Fibroblast of skin of scalp (primary cell): ENCODE results near the gene SCAPER.
"Not testable (repeated sequence)": the region's sequence is repeated elsewhere in the genome, so short reads cannot be mapped to it uniquely, and the experiment has no call there.

ENCODE experiments used
- DNase-seq: peaks from one replicate; pipeline ENCODE4 v3.0.0-alpha.2; 2013

Gene SCAPER

DNA sequence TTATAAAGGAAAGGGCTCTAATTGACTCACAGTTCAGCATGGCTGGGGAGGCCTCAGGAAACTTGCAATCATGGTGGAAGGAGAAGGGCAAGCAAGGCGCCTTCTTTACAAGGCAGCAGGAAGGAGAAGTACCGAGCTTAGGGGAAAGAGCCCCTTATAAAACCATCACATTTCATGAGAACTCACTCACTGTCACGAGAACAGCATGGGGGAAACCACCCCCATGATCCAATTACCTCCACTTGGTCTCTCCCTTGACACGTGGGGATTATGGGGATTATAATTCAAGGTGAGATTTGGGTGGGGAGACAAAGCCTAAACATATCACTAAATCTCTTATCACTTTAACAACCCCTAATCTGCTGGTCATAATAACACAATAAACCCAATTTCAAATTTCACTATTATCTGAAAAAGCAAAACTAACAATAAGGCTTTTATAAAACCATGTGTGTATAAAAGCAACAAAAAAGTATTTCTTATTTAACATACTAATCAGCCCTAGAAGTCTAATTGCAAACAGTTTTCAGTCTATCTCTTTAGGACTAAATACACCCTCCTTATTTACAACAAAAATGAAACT lies 43.2 kb downstream of the SCAPER start:
- no peak for DNase-seq

DNA sequence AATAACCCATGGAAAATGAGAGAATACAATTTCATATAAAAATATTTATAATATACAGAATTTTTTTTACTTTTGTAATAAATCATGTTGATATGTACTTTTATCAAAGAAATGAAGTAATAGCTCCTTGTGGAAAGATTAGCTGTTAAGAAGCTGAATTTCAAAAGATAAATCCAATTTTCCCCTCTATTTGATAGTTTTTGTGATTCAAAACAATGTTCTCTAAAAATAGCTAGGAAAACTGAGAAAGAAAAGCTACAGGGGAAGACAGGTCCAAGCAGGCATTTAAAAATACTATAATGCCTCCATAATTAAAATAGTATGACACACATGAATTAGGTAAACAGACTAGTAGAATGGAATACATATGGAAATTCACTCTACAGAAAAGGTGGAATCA lies 44.9 kb downstream of the SCAPER start:
- DNase-seq, result no peak

DNA sequence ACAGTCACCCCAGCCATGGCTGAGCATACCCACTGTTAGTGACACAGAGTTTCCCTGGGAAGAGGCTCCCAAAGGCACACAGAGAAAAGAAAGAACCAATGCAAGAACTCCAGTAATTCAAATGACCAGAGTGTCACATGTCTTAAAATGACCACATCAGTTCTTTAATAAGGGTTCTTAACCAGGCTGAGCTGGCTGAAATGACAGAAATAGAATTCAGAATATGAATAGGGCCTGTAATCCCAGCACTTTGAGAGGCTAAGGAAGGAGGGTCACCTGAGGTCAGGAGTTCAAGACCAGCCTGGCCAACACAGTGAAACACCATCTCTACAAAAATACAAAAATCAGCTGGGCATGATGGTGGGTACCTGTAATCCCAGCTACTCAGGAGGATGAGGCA lies 54.8 kb downstream of the SCAPER start:
- not testable (repeated sequence) for DNase-seq

DNA sequence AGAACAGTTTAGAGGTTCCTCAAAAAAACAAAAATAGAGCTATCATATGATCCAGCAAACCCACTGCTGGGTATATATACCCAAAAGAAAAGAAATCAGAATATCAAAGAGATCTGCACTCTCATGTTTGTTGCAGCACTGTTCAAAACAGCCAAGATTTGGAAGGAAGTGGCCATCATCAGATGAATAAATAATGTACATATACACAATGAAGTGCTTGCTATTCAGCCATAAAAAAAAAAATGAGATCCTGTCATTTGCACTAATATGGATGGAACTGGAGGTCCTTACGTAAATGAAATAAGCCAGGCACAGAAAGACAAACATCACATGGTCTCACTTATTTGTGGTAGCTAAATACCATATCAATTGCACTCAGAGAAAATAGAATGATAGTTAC lies 58.4 kb downstream of the SCAPER start:
- no peak for DNase-seq

DNA sequence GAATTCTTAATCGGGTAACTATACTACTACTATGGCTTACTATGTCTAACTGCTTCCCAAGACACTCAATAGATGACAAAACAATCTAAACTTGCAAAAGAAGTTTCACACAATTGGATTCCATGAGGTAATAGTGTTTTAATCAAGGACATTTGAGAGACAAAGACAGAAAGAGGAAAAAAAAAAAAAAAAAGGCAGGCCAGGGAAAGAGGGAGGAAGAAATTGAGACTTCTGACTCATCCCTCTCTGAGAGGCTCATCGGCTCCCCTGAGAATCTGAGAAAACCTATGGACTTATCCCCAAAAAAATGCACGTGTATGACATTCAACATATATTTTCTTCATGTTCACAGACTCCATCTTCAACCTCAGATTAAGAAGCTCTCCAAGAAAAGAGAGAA lies 61.0 kb downstream of the SCAPER start:
- peak; percentile 51 for DNase-seq

DNA sequence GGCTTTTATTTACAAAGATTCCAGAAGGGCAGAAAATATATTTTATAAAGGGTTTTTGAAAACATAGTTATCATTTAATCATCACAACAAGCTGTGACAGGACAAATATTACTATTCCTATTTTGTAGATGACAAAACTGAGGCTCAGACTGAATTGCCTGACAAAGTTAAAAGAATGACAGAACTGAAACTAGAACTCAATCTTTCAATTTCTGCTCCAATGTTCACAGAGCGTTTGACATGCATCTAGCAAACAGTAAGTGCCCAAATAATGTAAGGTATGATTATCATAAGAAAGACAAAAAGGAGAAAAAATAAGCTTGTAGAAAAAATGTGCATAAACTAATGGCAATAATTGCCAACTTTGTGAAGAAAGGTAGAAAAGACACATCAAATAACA lies 61.9 kb downstream of the SCAPER start:
- DNase-seq, result no peak

DNA sequence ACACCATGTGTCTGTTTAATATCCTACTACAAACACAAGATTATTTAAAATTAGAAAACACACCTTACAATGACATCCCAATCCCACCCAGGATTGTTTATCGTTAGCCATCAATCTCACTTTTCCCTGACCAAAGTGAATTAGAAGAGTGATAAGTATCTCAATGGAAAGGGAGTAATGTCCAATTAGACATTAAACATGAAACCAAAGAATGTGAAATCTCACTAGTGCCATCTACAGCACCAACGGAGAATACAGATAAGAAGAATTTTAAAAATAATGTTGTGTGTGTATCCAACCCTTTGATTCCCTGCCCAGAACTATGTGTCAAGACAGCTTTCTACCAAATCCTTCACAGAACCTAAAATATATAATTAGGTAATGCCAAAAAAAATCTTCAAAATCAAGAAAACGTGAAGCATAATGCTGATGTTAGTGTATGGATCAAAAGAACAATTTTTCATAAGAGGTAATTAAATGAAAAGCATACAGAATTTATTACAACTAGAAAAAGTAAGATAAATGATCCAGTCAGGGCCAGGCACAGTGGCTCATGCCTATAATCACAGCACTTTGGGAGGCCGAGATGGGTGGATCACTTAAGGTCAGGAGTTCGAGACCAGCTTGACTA lies 64.2 kb downstream of the SCAPER start:
- DNase-seq, result peak; percentile 47

DNA sequence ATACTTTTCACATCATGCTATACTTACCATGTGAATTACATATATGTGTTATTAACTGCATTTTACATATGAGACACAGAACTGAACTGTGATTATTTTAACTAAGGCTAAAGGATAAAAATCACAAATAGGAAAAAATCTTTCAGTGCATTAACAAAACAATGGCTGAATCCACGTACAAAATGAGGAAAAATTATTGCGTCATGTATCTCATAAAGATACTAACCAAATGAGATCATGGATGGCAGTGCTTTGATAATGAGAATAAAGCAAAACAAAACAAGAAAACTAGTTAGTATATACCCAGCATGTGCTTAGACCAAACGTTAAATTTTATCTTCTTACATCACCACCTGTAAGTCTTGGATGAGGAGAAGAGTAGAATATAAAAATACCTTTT lies 66.0 kb downstream of the SCAPER start:
- no peak for DNase-seq

DNA sequence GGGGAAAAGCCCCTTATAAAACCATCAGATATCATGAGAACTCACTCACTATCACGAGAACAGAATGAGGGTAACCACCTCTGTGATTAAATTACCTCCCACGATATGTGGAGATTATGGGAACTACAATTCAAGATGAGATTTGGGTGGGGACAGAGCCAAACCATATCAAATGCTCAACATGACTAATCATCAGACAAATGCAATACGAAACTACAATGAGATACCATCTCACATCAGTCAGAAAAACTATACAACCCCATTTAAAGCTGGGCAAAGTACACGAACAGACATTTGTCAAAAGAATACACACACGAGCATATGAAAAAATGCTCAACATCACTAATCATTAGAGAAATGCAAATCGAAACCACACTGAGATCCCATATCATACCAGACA lies 67.7 kb downstream of the SCAPER start:
- no peak for DNase-seq

DNA sequence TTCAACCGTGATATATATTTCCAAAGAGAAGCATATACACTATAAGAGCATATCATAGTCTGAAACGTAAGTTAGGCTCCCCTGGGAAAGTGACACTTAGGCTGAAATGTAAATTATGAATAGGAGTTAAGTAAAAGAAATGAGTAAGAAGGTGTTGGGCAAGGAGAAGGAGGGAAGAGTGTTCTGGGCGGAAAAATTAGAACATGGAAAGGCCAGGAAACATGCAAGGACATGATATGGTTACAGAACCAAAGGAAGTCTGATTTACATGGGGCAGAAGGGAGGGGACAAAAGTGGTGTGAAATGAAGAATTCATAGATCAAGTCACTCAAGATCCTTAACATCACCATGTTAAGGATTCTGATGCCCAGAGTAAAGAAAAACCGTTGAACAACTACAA lies 75.2 kb downstream of the SCAPER start:
- DNase-seq, result no peak

DNA sequence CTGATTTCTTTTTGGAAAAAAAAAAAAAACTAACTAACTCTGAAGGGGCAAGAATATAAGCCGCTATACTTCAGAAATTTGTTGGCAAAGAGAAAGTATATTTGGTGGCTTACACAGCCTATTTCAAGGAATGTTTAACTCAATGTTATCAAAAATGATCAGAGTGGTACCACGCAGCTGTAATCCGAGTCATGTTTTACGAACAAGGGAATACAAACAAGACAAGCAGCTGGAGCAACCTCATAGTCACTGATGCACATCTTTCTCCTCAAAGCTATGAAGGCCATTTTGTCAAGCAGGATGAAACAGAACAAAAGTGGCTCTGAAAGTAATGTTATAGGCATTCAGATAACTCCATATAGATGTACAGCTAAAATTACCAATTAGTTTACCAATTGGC lies 81.2 kb downstream of the SCAPER start:
- DNase-seq, result no peak

DNA sequence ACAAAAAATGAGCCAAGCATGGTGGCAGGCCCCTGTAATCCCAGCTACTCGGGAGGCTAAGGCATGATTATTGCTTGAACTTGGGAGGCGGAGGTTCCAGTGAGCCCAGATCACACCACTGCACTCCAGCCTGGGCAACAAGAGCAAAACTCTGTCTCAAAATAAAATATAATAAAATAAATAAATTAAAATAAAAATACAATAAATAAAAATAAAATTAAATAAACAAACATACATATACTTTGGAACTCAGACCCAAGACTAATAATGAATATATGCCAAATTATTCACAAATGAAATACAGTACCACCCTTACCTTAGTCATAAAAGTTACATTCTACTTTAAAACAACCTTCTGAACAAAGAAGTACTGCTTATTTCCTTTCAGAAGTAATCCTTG lies 81.8 kb downstream of the SCAPER start:
- DNase-seq, result no peak

DNA sequence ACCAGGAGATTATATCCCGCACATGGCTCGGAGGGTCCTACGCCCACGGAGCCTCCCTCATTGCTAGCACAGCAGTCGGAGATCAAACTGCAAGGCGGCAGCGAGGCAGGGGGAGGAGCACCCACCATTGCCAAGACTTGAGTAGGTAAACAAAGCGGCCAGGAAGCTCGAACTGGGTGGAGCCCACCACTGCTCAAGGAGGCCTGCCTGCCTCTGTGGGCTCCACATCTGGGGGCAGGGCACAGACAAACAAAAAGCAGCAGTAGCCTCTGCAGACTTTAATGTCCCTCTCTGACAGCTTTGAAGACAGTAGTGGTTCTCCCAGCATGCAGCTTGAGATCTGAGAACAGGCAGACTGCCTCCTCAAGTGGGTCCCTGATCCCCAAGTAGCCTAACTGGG lies 86.2 kb downstream of the SCAPER start:
- not testable (repeated sequence) for DNase-seq

DNA sequence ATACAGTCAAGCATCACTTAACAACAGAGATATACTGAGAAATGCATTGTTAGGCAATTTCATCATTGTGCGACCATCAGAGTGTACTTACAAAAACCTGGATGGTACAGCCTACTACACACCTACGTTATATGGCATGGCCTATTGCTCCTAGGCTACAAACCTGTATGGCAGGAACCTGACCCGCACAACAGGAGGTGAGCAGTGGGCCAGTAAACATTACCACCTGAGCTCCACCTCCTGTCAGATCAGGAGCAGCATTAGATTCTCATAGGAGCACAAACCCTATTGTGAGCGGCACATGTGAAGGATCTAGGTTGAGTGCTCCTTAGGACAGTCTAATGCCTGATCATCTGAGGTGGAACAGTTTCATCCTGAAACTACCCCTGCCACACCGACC lies 89.7 kb downstream of the SCAPER start:
- DNase-seq, result no peak

DNA sequence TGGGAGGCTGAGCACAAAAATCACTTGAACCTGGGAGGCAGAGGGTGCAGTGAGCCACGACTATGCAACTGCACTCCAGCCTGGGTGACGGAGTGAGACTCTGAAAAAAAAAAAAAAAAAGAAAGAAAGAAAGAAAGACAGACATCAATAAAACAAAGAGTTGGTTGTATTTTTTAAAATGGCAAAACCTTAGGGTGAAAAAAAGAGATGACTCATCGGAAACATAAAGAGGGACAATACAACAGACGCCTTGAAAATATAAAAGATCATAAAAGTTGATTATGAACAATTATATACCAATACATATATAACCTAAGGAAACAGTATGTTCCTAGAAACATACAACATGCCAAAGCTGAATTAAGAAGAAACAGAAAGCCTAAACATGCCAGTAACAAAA lies 92.8 kb downstream of the SCAPER start:
- no peak for DNase-seq

DNA sequence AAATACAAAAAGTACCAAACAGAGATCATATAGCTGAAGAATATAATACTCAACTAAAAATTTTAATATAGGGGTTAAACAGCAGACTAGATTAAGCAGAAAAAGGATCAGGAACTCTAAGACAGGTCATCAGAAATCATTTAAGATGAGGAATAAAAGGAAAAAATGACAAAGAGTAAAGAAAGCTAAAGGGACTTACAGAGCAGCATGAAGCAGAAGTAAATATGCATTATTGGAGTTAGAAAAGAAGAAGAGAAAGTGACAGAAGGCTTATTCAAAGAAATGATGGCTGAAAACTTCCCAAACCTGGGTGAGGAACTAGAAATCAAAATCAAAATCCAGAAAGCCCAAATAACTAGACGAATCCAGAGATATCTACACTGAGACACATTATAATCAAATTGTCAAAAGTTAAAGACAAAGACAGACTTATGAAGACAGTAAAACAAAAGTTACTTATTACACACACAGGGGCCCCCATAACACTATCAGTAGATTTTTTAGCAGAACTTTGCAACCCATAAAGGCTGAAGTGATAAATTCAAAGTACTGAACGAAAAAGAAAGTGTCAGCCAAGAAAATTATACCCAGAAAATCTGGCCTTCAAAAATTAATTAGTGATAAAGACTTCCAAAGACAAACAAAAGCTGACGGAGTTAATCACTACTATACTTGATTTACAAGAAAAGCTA lies 95.6 kb downstream of the SCAPER start:
- no peak for DNase-seq

DNA sequence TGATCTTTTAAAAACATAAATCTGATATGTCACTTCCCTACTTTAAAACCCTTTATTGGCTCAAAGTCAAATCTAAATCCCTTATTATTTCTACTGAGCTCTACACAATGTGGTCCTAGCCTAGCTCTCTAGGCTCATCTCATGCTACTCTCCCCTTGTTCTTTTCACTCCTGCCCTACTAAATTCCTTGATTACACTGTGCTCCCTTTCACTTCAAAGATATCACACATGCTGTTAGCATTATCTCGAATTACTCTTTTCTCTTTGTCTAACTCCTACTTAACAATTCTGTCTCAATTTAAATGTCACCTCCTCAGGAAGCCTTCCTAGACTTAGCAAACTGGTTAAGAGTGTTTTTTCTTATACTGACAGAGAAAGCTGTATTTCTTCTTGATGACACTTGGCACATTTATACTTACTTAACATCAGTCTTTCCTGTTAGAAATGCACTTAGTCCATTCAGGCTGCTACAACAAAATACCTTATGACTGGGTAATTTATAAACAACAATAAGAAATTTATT lies 102.0 kb downstream of the SCAPER start:
- no peak for DNase-seq

DNA sequence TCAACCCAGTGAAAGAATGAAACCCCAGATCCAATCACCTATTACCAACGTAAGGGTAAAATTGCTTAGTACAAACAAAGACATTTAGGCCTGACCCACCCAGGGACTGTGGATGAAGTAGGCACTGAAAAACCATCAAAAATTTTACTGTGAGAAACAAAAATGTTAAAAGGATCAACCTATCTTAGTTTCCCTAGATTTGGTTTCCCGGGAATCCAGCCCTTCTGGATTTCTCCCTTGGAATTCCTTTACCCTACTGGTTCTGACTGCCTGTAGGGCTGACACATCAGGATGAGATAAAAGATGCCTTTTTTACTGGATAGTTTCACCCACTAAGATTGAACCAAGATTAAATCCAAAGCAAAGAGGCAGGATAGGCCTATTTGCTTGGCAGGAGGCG lies 102.7 kb downstream of the SCAPER start:
- no peak for DNase-seq

DNA sequence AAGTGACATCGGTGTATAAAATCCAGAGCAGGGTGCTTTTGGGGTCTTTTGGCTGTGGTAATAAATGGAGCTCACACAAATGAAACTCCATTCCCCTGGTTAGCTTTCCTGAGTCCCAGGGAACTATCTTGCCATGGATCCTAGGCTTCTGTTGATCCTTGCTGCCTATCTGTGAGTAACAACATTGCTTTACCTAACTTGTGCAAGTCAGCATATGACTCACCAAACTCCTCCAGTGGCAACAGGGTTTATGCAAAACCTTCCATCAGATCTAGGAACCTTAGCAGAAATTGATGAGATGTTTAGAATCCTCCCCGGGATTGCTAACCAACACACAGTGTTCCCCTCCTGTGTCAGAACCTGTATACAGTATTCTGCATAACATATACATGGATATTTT lies 105.4 kb downstream of the SCAPER start:
- no peak for DNase-seq

DNA sequence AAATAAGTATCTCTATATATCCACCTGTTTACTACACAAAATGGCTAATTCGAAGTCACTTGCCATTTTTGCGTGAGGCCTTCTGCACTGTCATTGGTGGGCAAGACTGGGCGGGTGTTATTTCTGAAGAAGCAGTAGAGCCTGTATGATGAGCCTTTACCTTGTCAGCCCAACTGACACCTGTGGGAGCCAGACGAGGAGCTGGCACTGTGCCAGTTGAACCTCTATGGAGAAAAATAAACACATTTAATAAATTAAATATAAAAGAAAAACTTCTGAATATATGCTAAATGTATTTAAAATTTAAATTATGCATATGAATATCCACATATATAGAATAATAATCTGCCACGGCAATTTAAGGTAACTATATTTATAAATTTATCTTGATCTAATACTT lies 109.9 kb downstream of the SCAPER start:
- no peak for DNase-seq

DNA sequence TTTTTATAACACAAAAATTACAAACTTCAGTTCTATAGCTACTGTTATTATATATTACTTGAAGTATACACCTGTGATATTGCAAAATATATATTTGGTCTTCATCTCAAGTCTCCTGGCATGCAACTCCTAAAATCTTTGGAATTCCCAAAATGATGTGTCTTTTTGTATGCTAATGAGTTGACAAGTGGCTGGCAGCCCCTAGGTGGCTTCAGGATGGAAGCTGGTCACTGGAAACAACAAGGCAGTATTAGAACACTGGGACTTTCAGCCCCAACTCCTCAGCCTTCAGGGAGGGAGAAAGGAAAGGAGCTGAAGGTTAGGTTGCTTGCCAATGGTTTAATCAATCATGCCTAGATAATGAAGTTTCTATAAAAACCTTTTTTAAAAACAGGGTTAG lies 112.0 kb downstream of the SCAPER start:
- no peak for DNase-seq

DNA sequence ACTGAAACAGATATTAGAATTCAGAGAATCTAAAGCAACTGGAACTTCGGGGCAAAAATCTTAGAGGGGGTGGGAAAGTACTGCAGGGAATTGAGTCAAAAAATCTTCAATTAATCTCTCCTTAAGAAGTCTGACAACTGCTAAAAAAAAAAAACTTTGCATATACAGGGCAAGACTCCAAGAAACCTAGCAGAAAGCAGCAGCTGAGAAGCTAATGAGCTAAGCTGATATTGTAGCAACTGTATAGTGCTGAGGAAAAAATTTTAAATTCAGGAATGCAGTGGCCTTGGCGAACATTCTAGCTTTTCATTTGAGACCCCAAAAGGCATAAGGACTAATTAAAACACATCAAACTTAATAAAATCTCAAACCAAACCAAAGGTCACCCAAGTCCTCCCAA lies 113.6 kb downstream of the SCAPER start:
- no peak for DNase-seq

DNA sequence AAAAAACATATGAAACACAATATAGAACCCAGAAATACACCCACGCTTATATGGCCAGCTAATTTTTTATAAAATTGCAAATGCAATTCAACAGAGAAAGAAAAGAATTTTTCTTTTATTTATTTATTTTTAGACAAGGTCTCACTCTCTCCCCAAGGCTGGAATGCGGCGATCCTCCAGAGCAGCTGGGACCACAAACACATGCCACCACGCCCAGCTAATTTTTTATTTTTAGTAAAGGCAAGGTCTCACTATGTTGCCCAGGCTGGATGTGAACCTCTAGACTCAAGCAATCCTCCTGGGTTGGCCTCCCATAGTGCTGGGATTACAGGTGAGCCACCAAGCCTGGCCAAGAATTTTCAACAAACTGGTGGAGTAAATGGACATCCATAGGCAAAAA lies 117.9 kb downstream of the SCAPER start:
- DNase-seq, result no peak

DNA sequence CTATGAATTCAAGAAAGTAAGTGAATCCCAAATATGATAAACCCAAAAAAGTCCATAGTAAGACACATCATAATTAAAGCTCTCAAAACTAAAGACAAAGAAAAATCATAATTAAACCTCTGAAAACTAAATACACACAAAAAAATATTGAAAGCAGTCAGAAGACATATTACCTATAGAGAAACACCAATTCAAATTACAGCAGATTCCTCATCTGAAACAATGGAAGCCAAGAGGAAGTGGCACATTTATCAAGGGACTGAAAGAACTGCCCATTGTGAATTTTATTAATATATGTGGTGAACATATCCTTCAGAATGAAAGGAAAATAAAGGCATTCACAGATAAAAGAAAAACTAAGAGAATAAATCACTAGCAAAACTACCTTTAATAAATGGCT lies 128.2 kb downstream of the SCAPER start:
- no peak for DNase-seq
